Fibroblast of peridontal ligament (primary cell): Measurements from ENCODE around the gene MLEC.
A peak's percentile ranks its signal among the peaks of the same experiment; 100 is the strongest.
"Not testable (repeated sequence)": the region's sequence is repeated elsewhere in the genome, so short reads cannot be mapped to it uniquely, and the experiment has no call there.

ENCODE experiments used
- DNase-seq: peaks from one replicate; pipeline ENCODE4 v3.0.0-alpha.2; 2010; ENCODE audit errors: extremely low read depth

MLEC gene

GRCh38 chr12:120720987-120721801 lies 34.2 kb downstream of the MLEC start:
- DNase-seq, result no peak

DNA sequence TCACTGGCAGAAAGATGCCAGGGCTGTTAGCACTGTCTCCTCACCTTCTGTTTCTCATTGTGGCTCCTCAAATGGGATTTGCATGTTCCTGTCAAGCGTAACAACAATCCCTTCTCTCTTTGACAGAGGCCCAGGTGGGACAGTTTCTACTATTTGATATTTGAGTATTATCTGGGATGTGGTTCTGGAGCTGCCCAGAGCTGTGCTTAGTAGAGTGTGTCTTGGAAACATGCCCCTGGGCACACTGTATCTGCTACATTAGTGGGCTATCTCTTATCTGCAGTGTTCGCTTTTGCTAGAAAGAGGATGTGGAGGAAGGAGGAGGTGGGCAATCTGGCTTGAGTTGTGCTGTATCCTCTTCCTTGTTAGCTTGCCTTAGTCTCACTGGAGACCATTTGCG lies 34.9 kb downstream of the MLEC start:
- no peak for DNase-seq

- peak; percentile 78 for DNase-seq
Observed at GRCh38 chr12:120722784-120723183, 35.8 kb downstream of the MLEC start.

GRCh38 chr12:120724720-120725119 lies 37.8 kb downstream of the MLEC start:
- no peak for DNase-seq

DNA sequence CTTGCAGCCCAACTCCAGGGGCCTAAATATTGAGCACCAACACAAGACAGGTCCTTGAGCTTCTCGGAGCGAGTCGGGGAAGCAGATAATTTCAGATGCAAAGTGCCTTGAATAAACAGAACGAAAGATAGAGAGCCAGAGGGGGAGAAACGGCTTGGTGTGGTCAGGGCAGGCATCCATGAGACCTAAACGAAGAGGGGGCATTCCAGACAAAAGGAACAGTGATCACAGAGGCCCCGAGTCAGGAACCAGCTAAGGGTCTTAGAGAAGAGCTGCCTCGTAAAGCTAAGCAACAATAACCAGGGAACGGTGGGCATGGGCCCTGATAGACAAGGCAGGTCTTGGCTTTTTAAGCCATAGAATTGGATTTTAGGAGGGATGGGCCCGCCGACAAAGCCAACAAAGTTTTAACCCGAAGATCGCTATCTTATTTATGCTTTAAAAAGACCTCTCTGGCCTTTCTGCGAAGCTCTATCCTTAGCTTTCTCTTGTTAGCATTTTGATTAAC lies 38.3 kb downstream of the MLEC start:
- no peak for DNase-seq

DNA sequence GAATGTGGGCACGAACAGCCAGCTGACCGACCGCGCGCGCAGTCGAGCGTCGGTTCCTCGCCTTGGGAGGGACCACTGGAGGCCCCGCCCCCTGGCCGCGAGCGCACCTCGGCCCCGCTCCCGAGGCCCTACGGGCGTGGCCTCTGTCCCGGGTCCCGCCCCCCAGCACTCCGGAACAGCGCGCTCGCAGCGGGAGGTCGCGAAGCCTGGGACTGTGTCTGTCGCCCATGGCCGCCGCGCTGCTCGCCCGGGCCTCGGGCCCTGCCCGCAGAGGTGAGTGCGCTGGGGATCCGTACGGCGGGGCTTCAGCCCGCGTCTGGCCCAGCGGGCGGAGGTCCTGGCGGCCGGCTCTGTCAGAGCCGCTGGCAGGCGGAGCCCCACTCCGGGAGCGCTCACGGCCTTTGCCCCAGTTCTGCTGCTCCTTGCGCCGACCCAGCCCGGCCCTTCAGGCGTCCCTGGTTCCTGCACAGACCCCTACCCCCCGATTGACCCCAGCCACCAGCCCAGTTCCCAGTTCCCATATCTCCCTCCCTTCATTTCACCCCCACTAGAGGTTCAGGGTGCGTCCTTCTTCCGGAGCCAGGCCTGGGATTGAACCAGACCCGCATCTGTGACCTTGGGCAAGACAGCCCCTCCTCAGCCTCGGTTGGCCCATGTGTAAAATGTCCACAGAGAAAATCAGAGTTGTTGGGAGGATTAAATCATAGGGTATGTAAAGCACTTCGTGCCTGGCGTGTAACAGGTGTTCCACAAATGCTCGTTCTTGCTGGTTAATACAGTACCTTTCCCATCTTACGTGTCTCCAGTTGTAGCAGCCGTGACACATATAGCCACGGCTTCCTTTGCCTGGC lies 38.9 kb downstream of the MLEC start, which contains the start of gene ACADS:
Gene ACADS (plus strand): TSS at position 168 of the 851 bp plus-strand sequence. CDS start 60 bp downstream, at position 228.
- DNase-seq, result peak; percentile 72

DNA sequence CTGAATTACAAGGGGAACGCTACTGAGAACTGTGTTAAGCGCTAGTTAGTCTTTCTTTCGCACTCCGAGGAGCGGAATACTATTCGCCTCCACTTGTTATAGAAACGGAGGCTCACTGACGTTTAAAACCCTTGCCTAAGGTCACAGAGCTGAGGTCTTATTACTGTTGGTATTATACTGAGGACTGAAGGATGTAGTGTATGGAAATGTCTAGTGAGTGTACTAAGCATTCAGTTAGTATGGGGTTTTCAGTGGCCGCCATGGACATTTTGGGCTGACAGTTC lies 39.5 kb downstream of the MLEC start:
- DNase-seq, result no peak

GRCh38 chr12:120726961-120727360 lies 40.0 kb downstream of the MLEC start:
- DNase-seq, result no peak

DNA sequence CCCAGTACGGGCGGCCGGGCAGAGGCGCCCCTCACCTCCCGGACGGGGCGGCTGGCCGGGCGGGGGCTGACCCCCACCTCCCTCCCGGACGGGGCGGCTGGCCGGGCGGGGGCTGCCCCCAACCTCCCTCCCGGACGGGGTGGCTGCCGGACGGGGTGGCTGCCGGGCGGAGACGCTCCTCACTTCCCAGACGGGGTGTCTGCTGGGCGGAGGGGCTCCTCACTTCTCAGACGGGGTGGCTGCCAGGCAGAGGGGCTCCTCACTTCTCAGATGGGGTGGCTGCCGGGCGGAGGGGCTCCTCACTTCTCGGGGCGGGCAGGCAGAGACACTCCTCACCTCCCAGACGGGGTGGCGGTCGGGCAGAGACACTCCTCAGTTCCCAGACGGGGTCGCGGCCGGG lies 45.2 kb downstream of the MLEC start:
- DNase-seq, result not testable (repeated sequence)

DNA sequence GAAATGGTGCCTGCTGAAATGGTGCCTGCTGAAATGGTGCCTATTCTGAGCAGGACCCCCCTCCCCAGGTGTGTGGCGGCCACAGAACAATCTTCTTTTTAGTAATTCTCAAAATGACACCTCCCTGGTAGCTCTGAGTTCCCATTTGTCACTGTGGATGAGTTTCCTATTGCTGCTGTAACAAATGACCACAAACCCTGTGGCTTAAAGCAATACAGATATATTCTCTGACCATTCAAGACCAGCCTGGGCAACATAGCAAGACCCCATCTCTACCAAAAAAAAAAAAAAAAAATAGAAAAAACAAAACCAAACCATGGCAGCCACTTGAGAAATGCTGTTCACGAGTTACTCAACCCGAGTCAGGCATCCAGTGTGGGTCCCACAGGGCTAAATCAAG lies 46.6 kb downstream of the MLEC start:
- no peak for DNase-seq

DNA sequence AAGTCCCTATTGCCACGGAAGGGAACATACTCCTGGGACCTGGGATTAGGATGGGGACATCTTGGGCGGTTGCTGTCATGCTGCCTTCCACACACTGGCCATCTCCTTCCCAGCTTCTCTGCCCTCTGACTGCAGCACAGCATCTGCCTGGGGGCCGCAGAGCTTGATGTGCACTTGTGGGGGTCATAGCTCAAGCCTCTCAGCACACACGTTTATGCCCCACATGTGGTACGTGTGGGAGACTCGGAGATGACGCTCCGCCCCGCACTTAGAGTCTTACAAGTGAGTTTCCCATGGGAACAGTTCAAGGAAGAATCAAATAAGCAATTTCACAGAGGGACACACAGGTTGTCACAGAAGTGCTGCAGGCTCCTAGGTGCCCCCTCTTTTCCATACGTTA lies 47.3 kb downstream of the MLEC start:
- no peak for DNase-seq

DNA sequence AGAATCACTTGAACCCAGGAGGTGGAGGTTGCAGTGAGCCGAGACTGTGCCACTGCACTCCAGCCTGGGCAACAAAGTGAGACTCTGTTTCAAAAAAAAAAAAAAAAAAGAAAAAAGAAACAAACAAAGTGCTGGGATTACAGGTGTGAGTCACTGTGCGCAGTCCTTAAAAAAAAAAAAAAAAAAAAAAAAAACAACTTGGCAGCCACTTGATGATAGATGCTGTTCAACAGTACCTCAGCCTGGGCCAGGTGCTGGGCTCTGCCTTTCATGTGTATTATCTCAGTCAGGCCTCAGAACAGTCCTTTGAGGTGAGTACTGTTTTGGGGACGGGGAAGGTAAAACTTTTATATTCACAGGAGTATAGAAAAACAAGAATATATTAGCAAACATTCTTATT lies 48.2 kb downstream of the MLEC start:
- no peak for DNase-seq

DNA sequence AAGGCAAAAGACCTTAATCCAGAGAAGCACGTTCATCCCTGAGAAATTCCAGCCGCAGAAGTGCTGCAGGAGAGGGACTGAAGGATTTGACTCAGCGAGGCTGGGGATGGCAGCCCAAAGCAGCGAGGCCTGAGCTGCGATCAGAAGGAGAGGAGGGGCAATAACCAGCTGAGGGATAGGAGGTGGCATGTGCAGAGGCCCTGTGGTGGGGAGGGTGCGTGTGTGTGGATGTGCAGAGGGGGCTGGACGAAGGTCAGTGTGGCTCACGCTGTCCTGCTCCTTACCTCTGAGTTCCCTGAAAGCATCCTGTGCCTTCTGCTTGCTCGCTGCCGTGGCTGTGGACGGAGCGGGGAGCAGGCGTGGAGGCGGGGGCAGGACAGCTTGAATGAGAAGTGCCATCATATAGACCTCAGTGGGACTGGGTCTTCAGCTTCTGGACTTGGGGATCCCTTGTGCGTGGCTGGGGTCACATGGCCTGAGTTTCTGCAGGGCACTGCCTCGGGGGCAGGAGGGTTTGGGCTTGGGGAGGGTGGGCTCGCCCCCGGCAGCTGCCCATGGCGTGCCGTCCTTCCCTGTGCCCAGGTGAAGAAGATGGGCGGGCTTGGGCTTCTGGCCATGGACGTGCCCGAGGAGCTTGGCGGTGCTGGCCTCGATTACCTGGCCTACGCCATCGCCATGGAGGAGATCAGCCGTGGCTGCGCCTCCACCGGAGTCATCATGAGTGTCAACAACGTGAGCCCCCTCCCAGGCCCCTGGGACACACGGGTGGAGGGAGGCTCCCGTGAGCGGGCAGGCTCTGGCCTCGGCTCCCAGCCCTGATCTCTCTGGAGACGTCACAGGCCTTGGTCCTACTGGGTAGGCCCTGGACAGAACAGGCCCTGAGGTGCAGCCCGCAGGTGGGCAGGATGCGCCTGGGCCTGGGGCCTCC lies 49.7 kb downstream of the MLEC start:
- DNase-seq, result no peak

DNA sequence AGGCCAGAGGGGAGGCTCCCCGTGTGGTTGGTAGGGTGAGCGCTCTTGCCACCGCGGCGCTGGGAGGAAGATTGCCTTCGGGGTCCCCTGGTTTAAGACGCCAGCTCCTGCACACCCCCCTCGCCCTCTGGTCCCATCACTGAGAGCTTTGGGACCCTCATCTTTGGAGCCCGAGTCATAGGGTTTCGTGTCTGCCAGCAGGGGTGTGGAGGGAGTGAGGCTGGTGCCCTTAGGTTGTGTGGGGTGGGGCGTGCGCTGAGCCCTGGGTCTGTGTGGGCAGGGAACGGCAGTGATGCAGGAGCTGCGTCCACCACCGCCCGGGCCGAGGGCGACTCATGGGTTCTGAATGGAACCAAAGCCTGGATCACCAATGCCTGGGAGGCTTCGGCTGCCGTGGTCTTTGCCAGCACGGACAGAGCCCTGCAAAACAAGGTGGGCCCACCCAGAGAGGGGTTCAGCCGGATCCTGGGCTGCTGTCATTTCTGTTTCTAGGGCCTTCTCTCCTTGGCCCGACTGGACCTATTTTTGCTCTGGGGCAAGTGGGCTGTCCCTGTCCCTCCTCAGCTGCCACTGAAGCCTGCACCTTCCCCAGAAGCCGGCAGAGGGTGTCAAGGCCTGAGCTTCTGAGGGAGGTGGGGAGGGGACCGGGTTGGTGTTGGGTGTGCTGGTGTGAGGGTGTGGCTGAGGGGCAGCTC lies 50.8 kb downstream of the MLEC start:
- no peak for DNase-seq

GRCh38 chr12:120738252-120739030 lies 51.5 kb downstream of the MLEC start:
- DNase-seq, result no peak

- no peak for DNase-seq
Observed at GRCh38 chr12:120739031-120739762, 52.2 kb downstream of the MLEC start.

- no peak for DNase-seq
Observed at GRCh38 chr12:120739821-120740613, 53.1 kb downstream of the MLEC start.

DNA sequence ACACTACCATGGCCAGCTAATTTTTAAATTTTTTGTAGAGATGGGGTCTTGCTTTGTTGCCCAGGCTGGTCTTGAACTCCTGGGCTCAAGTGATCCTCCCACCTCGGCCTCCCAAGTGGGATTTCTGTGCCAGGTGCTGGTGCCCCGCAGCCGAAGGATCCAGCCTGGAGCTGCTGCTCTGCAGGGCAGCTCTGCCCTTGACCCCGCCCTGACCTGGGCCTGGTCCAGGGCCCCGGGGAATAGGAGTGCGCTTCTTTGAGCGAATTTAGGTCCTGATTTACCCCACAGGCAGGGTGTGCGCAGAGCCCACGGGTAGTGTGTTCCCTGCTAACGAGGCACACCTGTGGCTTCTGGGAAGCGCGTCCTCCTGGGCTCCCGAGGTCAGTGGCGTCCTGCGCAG lies 53.9 kb downstream of the MLEC start:
- no peak for DNase-seq
